ENCODE results near the gene DPY19L3. TPM values are rescaled to one million over a fixed set of nuclear protein-coding genes. Genes with fewer than 3 reads are reported as not detected.
"Not testable (repeated sequence)": the region's sequence is repeated elsewhere in the genome, so short reads cannot be mapped to it uniquely, and the experiment has no call there.

Gene DPY19L3
- total and polyA plus RNA-seq, 2 experiments from 2014 or later: 12.9 to 51.4 TPM

GRCh38 chr19:32436692-32437091, 31.1 kb downstream of the DPY19L3 start:
- Histone ChIP-seq H3K27me3 (no peaks in the 10 kb centered on the region), H2AFZ (no peak overlapping the region), H3K36me3 (replicated peaks; ENCODE audit: insufficient read depth, low read depth) (no peaks in the 10 kb centered on the region), H3K9me2 (replicated peaks; ENCODE audit: insufficient read depth) (no peaks in the 10 kb centered on the region), H3K4me3 (no peak overlapping the region), H3K9me3 (ENCODE audit: low read depth) (no peaks in the 10 kb centered on the region), H3K4me2 (no peak overlapping the region), H3K4me1 (ENCODE audit: insufficient read depth) (no peaks in the 10 kb centered on the region), H3K79me2 (no peaks in the 10 kb centered on the region), H4K20me1 (ENCODE audit: insufficient read depth, poor library complexity, severe bottlenecking) (no peaks in the 10 kb centered on the region), H3K27ac (no peak overlapping the region)
- DNase-seq (ENCODE audit: low spot score): no peak
- TF ChIP-seq CTCF (IDR thresholded peaks at IDR 0.05; ENCODE audit: poor library complexity) (no peak), EZH2 (IDR thresholded peaks at IDR 0.05; ENCODE audit: borderline replicate concordance) (no peak), EZH2phosphoT487 (IDR thresholded peaks at IDR 0.05; ENCODE audit: low read depth, severe bottlenecking, unreplicated experiment) (no peak)
- WGBS (ENCODE audit: low lambda C conversion rate, missing lambda C conversion rate): 88% methylated on average over 6 of the region's 6 CpGs

GRCh38 chr19:32437096-32437495, 31.5 kb downstream of the DPY19L3 start:
- no peak overlapping the region for H3K27ac ChIP-seq
- no peaks in the 10 kb centered on the region for H3K36me3 ChIP-seq (replicated peaks; ENCODE audit: insufficient read depth, low read depth)
- no peak overlapping the region for H2AFZ ChIP-seq
- H3K79me2 ChIP-seq: no peaks in the 10 kb centered on the region
- no peaks in the 10 kb centered on the region for H3K9me2 ChIP-seq (replicated peaks; ENCODE audit: insufficient read depth)
- WGBS (ENCODE audit: low lambda C conversion rate, missing lambda C conversion rate): 90% methylated on average over 1 of the region's 1 CpG
- H3K4me3 ChIP-seq: no peak overlapping the region
- no peaks in the 10 kb centered on the region for H3K27me3 ChIP-seq
- TF ChIP-seq CTCF (IDR thresholded peaks at IDR 0.05; ENCODE audit: poor library complexity) (no peak), EZH2phosphoT487 (IDR thresholded peaks at IDR 0.05; ENCODE audit: low read depth, severe bottlenecking, unreplicated experiment) (no peak)
- H3K4me2 ChIP-seq: no peak overlapping the region
- no peaks in the 10 kb centered on the region for H3K4me1 ChIP-seq (ENCODE audit: insufficient read depth)
- no peak for DNase-seq (ENCODE audit: low spot score)
- H3K9me3 ChIP-seq (ENCODE audit: low read depth): no peaks in the 10 kb centered on the region
- no peaks in the 10 kb centered on the region for H4K20me1 ChIP-seq (ENCODE audit: insufficient read depth, poor library complexity, severe bottlenecking)

GRCh38 chr19:32438751-32439150, 33.2 kb downstream of the DPY19L3 start:
- no peaks in the 10 kb centered on the region for H3K36me3 ChIP-seq (replicated peaks; ENCODE audit: insufficient read depth, low read depth)
- no peaks in the 10 kb centered on the region for H3K79me2 ChIP-seq
- no peaks in the 10 kb centered on the region for H3K27me3 ChIP-seq
- no peak overlapping the region for H3K27ac ChIP-seq
- 100% methylated on average over 2 of the region's 2 CpGs for WGBS (ENCODE audit: low lambda C conversion rate, missing lambda C conversion rate)
- no peaks in the 10 kb centered on the region for H3K9me2 ChIP-seq (replicated peaks; ENCODE audit: insufficient read depth)
- H3K9me3 ChIP-seq (ENCODE audit: low read depth): no peaks in the 10 kb centered on the region
- no peak for TF ChIP-seq CTCF (IDR thresholded peaks at IDR 0.05; ENCODE audit: poor library complexity)
- no peak for TF ChIP-seq EZH2phosphoT487 (IDR thresholded peaks at IDR 0.05; ENCODE audit: low read depth, severe bottlenecking, unreplicated experiment)
- no peak for TF ChIP-seq EZH2 (IDR thresholded peaks at IDR 0.05; ENCODE audit: borderline replicate concordance)
- H3K4me3 ChIP-seq: no peak overlapping the region
- no peak overlapping the region for H2AFZ ChIP-seq
- no peak for DNase-seq (ENCODE audit: low spot score)
- H4K20me1 ChIP-seq (ENCODE audit: insufficient read depth, poor library complexity, severe bottlenecking): no peaks in the 10 kb centered on the region
- H3K4me1 ChIP-seq (ENCODE audit: insufficient read depth): no peaks in the 10 kb centered on the region
- no peak overlapping the region for H3K4me2 ChIP-seq

GRCh38 chr19:32442650-32443049, 37.1 kb downstream of the DPY19L3 start:
- no peaks in the 10 kb centered on the region for H4K20me1 ChIP-seq (ENCODE audit: insufficient read depth, poor library complexity, severe bottlenecking)
- TF ChIP-seq EZH2phosphoT487 (IDR thresholded peaks at IDR 0.05; ENCODE audit: low read depth, severe bottlenecking, unreplicated experiment) (no peak), EZH2 (IDR thresholded peaks at IDR 0.05; ENCODE audit: borderline replicate concordance) (no peak), CTCF (IDR thresholded peaks at IDR 0.05; ENCODE audit: poor library complexity) (no peak)
- H3K4me3 ChIP-seq: no peak overlapping the region
- no peaks in the 10 kb centered on the region for H3K36me3 ChIP-seq (replicated peaks; ENCODE audit: insufficient read depth, low read depth)
- no peaks in the 10 kb centered on the region for H3K9me2 ChIP-seq (replicated peaks; ENCODE audit: insufficient read depth)
- no peak overlapping the region for H2AFZ ChIP-seq
- WGBS (ENCODE audit: low lambda C conversion rate, missing lambda C conversion rate): 100% methylated on average over 1 of the region's 1 CpG
- DNase-seq (ENCODE audit: low spot score): no peak
- no peaks in the 10 kb centered on the region for H3K9me3 ChIP-seq (ENCODE audit: low read depth)
- no peak overlapping the region for H3K4me2 ChIP-seq
- no peaks in the 10 kb centered on the region for H3K4me1 ChIP-seq (ENCODE audit: insufficient read depth)
- H3K79me2 ChIP-seq: no peaks in the 10 kb centered on the region
- no peak overlapping the region for H3K27ac ChIP-seq
- no peaks in the 10 kb centered on the region for H3K27me3 ChIP-seq

GRCh38 chr19:32447534-32447933, 42.0 kb downstream of the DPY19L3 start:
- H3K4me3 ChIP-seq; H3K4me2 ChIP-seq; H3K4me1 ChIP-seq (ENCODE audit: insufficient read depth); DNase-seq (ENCODE audit: low spot score); H3K27ac ChIP-seq; H3K27me3 ChIP-seq; H4K20me1 ChIP-seq (ENCODE audit: insufficient read depth, poor library complexity, severe bottlenecking); H3K9me3 ChIP-seq (ENCODE audit: low read depth); H3K36me3 ChIP-seq (replicated peaks; ENCODE audit: insufficient read depth, low read depth); H3K9me2 ChIP-seq (replicated peaks; ENCODE audit: insufficient read depth); H3K79me2 ChIP-seq; H2AFZ ChIP-seq: not testable (repeated sequence)
- over 99% methylated on average over 5 of the region's 5 CpGs for WGBS (ENCODE audit: low lambda C conversion rate, missing lambda C conversion rate)
